GM18499 (cell line): ENCODE data around the gene RHOA.
"Not testable (repeated sequence)": the region's sequence is repeated elsewhere in the genome, so short reads cannot be mapped to it uniquely, and the experiment has no call there.

Experiments
- ATAC-seq: cut with Tn5 transposase; IDR thresholded peaks from one replicate; pipeline ENCODE4 v1.9.1; 2021; ENCODE audit warnings: moderate number of reproducible peaks; ENCODE audit not compliant: insufficient read depth, unreplicated experiment

RHOA gene

DNA sequence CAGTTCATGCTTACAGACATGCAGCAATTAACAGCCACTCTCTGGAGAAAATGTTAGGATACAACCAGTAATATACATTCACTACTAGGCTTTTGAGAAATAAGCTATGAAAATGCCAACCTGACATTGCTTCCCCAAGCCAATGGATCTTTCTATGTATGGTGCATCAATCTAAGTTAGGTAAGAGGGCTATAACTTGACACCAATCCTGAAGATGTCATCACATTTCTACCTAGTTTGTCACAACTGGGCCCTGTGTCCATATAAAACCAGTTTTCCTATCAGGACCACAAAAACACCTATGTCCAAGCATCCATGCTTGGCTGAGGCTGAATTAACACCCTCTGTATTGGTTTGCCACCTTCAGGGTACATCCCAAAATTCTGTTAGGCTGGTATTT is 39.8 kb downstream of the RHOA start:
- no peak for ATAC-seq

DNA sequence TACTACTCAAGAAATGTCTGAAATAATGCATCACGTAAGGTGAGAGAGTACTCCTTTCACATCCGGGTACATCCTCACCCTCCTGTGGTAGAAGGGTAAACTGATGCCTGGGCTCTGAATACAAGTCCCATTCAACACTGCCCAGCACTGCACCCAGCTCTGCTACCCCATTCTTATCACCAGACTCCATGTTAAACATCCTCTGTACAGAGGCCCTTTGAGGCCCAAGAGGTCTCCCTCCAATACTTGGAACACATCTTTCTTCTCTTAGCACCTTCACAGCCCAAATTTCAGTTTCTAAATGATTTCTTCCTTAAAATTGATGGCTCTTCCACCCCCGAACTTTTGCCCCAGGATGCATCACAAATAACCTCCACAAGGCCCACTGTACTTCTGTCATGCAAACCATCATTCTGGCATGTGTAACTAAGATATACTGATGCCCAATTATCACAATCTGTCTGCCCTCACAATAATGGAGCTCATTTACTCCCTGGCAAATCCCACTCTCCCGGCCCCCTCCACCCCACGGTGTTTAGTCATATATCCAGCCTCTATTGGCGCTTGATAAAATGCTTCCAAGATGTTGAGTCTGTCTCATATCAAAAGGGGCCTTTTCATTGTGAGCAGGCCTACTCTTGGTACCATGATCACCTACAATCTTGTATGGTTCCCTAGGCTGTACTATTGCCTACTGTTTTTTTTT is 41.0 kb downstream of the RHOA start:
- no peak for ATAC-seq

- ATAC-seq = no peak
Measured at GRCh38 chr3:49362561-49362960, 49.2 kb downstream of the RHOA start.

GRCh38 chr3:49359623-49360022 is 52.2 kb downstream of the RHOA start:
- ATAC-seq = no peak

- no peak for ATAC-seq
Measured at GRCh38 chr3:49358884-49359225, 52.9 kb downstream of the RHOA start.

- peak; percentile 62 for ATAC-seq
Measured at GRCh38 chr3:49358217-49358883, 53.4 kb downstream of the RHOA start, which contains the start of gene GPX1. Gene GPX1 (minus strand): TSS chr3:49358353. CDS start chr3:49358278, 75 bp downstream.

DNA sequence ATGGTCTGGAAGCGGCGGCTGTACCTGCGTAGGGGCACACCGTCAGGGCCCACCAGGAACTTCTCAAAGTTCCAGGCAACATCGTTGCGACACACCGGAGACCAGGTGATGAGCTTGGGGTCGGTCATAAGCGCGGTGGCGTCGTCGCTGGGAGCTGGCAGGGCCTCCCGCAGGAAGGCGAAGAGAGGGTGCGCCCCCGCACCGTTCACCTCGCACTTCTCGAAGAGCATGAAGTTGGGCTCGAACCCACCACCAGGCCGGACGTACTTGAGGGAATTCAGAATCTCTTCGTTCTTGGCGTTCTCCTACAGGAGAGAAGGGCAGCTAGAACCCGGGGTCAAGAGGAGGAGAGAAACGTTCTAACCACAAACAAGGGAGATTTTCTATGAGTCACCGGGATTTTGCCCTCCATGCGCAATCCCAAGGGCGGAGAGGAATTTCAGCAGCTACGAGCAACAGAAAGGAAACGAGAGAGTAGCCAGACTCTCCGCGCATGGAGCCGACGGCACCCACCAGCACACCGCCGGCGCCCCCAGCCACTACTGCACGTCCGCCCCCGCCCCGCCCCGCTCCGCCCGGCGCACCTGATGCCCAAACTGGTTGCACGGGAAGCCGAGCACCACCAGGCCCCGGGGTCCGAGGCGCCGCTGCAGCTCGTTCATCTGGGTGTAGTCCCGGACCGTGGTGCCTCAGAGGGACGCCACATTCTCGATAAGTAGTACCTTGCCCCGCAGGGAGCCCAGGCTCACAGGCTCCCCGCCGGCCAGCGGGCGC is 54.1 kb downstream of the RHOA start:
- ATAC-seq = peak; percentile 3

DNA sequence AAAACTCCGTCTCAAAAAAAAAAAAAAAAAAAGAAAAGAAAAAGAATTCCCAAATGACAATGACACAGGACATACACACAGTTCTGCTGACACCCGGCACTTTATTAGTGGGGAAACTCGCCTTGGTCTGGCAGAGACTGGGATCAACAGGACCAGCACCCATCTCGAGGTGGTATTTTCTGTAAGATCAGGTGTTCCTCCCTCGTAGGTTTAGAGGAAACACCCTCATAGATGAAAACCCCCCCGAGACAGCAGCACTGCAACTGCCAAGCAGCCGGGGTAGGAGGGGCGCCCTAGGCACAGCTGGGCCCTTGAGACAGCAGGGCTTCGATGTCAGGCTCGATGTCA is 54.7 kb downstream of the RHOA start:
- ATAC-seq = not testable (repeated sequence)

- ATAC-seq = no peak
Measured at GRCh38 chr3:49352890-49353421, 58.8 kb downstream of the RHOA start.

DNA sequence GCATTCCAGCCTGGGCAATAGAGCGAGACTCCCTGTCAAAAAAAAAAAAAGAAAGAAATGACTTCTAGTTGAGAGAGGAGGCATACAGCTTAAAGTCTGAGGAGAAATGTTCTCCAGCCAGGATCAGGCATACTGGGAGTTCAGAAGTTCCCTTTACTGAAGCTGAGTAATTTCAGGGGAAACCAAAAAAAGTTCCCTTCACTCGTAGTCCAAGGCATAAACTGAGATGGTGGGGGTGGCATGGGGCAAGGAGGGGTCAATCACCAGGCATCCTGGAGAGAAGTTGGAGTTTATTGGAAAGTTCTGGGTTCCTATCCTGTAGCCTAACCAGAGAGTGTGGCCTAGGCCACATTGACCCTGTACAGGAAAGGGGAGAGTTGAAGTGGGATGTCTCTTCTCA is 59.5 kb downstream of the RHOA start:
- no peak for ATAC-seq

GRCh38 chr3:49351521-49352011 is 60.2 kb downstream of the RHOA start:
- no peak for ATAC-seq

DNA sequence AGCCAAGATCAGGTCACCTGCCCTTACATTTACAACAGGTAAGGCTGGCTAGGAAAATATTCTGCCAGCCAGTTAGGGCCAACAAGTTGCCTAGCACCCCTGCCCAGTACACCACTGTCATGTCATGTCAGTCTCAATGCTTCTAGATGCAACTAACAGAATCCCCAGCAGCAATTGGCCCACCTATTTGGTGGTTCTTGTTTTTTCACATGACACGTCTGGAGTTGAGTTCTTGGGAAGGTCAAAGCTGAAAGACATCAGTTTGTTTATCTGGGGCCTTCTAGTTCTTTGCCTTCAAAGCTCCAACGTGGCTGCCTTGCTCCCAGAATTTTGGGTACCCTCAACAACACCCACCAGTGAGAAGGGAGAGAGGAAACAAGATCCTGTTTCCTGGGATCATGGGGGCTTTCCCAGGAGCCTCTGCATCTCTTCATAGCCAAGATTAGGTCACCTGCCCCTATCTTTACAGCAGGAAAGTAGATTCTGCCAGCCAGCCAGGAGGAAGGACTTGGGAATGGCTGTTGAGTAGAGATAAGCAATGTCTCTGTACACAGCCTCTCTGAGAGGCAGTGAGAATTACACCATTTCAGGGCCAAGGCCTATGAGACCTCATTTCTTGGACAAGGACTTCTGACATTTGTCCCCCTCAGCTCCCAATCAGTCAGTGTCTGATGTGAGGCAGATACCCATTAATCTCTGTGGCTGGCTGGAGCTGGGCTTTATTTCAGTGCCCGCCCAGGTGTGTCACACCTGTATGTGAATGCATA is 62.2 kb downstream of the RHOA start:
- ATAC-seq = no peak

DNA sequence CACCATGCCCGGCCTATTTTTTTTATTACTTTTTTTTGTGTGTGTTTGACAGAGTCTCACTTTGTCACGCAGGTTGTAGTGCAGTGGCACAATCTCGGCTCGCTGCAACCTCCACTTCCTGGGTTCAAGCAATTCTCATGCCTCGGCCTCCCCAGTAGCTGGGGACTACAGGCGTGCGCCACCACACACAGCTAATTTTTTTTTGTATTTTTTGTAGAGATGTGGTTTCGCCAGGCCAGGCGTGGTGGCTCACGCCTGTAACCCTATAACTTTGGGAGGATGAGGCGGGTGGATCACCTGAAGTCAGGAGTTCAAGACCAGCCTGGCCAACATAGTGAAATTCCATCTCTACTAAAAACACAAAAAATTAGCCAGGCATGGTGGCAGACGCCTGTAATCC is 63.4 kb downstream of the RHOA start:
- not testable (repeated sequence) for ATAC-seq

GRCh38 chr3:49346797-49347251 is 65.0 kb downstream of the RHOA start:
- ATAC-seq = no peak

DNA sequence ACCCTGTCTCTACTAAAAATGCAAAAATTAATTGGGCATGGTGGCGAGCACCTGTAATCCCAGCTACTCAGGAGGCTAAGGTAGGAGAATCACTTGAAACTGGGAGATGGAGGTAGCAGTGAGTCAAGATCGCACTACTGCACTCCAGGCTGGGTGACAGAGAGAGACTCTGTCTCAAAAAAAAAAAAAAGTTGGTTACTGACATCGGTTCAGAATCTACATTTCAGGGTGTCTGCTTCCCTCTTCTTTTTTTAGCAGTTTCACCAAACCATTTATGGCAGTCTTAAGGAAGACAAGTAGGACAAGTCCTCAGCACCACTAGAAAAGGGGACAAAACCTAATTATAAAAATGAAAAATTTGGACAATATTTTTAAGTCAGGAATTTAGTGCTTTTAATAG is 68.6 kb downstream of the RHOA start:
- no peak for ATAC-seq

GRCh38 chr3:49341996-49342395 is 69.8 kb downstream of the RHOA start:
- ATAC-seq = no peak

GRCh38 chr3:49339941-49340800 is 71.6 kb downstream of the RHOA start, which contains the start of gene USP4:
Gene USP4 (minus strand): TSS chr3:49340053. CDS start chr3:49340024, 29 bp downstream.
- no peak for ATAC-seq

- ATAC-seq = no peak
Measured at GRCh38 chr3:49339581-49339940, 72.2 kb downstream of the RHOA start.

- ATAC-seq = no peak
Measured at GRCh38 chr3:49333916-49334633, 77.7 kb downstream of the RHOA start.
